ENCODE measurements around the gene CNTFR. TPM values are rescaled to one million over a fixed set of nuclear protein-coding genes. Genes with fewer than 3 reads are reported as not detected.

The CNTFR gene
- total and polyA plus RNA-seq, 2 experiments from 2014 or later, result 0.73 to 1.9 TPM

- Histone ChIP-seq H3K36me3 (ENCODE audit: insufficient read depth) (no peaks in the 10 kb centered on the region), H3K9me2 (ENCODE audit: insufficient read depth) (no peaks in the 10 kb centered on the region), H3F3A (replicated peaks; ENCODE audit: low read depth) (peaks cover 11% of the 10 kb centered on the region; the same call in 1 of the 2 replicates), H2AFZ (no peak overlapping the region), H3K4me2 (peak overlapping the region; percentile 90; the same call in 1 of the 2 replicates), H3K27ac (ENCODE audit: low read depth) (no peak overlapping the region), H3K27me3 (ENCODE audit: insufficient read depth) (peaks cover 55% of the 10 kb centered on the region), H3K79me2 (replicated peaks; ENCODE audit: insufficient read depth) (no peaks in the 10 kb centered on the region), H4K20me1 (replicated peaks; ENCODE audit: insufficient read depth) (peaks cover 7% of the 10 kb centered on the region; the same call in 1 of the 2 replicates), H3K4me3 (no peak overlapping the region), H3K4me1 (ENCODE audit: insufficient read depth) (peaks cover 48% of the 10 kb centered on the region)
- ATAC-seq (no peak), DNase-seq (ENCODE audit: low spot score) (no peak)
- Mint-ChIP-seq H3K27ac (no peak overlapping the region), H3K4me1 (peaks cover 56% of the 10 kb centered on the region), H3K4me3 (peak overlapping the region; percentile 0; the same call in 1 of the 3 replicates), H3K27me3 (ENCODE audit: insufficient read depth, low read depth, poor library complexity) (peaks cover 53% of the 10 kb centered on the region), H3K36me3 (ENCODE audit: low read depth) (no peaks in the 10 kb centered on the region), H3K9me3 (no peaks in the 10 kb centered on the region)
- TF ChIP-seq, protein P1, sequence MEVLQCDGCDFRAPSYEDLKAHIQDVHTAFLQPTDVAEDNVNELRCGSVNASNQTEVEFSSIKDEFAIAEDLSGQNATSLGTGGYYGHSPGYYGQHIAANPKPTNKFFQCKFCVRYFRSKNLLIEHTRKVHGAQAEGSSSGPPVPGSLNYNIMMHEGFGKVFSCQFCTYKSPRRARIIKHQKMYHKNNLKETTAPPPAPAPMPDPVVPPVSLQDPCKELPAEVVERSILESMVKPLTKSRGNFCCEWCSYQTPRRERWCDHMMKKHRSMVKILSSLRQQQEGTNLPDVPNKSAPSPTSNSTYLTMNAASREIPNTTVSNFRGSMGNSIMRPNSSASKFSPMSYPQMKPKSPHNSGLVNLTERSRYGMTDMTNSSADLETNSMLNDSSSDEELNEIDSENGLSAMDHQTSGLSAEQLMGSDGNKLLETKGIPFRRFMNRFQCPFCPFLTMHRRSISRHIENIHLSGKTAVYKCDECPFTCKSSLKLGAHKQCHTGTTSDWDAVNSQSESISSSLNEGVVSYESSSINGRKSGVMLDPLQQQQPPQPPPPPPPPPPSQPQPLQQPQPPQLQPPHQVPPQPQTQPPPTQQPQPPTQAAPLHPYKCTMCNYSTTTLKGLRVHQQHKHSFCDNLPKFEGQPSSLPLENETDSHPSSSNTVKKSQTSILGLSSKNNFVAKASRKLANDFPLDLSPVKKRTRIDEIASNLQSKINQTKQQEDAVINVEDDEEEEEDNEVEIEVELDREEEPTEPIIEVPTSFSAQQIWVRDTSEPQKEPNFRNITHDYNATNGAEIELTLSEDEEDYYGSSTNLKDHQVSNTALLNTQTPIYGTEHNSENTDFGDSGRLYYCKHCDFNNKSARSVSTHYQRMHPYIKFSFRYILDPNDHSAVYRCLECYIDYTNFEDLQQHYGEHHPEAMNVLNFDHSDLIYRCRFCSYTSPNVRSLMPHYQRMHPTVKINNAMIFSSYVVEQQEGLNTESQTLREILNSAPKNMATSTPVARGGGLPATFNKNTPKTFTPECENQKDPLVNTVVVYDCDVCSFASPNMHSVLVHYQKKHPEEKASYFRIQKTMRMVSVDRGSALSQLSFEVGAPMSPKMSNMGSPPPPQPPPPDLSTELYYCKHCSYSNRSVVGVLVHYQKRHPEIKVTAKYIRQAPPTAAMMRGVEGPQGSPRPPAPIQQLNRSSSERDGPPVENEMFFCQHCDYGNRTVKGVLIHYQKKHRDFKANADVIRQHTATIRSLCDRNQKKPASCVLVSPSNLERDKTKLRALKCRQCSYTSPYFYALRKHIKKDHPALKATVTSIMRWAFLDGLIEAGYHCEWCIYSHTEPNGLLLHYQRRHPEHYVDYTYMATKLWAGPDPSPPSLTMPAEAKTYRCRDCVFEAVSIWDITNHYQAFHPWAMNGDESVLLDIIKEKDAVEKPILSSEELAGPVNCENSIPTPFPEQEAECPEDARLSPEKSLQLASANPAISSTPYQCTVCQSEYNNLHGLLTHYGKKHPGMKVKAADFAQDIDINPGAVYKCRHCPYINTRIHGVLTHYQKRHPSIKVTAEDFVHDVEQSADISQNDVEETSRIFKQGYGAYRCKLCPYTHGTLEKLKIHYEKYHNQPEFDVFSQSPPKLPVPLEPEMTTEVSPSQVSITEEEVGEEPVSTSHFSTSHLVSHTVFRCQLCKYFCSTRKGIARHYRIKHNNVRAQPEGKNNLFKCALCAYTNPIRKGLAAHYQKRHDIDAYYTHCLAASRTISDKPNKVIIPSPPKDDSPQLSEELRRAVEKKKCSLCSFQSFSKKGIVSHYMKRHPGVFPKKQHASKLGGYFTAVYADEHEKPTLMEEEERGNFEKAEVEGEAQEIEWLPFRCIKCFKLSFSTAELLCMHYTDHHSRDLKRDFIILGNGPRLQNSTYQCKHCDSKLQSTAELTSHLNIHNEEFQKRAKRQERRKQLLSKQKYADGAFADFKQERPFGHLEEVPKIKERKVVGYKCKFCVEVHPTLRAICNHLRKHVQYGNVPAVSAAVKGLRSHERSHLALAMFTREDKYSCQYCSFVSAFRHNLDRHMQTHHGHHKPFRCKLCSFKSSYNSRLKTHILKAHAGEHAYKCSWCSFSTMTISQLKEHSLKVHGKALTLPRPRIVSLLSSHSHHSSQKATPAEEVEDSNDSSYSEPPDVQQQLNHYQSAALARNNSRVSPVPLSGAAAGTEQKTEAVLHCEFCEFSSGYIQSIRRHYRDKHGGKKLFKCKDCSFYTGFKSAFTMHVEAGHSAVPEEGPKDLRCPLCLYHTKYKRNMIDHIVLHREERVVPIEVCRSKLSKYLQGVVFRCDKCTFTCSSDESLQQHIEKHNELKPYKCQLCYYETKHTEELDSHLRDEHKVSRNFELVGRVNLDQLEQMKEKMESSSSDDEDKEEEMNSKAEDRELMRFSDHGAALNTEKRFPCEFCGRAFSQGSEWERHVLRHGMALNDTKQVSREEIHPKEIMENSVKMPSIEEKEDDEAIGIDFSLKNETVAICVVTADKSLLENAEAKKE (CRISPR knock-in tag; IDR thresholded peaks at IDR 0.05), result no peak
- no peak for TF ChIP-seq ETS1 (IDR thresholded peaks at IDR 0.05)
- no peak for TF ChIP-seq ZNF114 (CRISPR knock-in tag; IDR thresholded peaks at IDR 0.05)
Observed at GRCh38 chr9:34575862-34576596, 13.5 kb downstream of the CNTFR start.

GRCh38 chr9:34575241-34575640 is 14.3 kb downstream of the CNTFR start:
- H3K9me2 ChIP-seq (ENCODE audit: insufficient read depth), result no peaks in the 10 kb centered on the region
- H3K9me3 Mint-ChIP-seq, result no peaks in the 10 kb centered on the region
- no peak overlapping the region for H3K27ac ChIP-seq (ENCODE audit: low read depth)
- H3K27me3 ChIP-seq (ENCODE audit: insufficient read depth), result peaks cover 47% of the 10 kb centered on the region
- peaks cover 11% of the 10 kb centered on the region; the same call in 1 of the 2 replicates for H3F3A ChIP-seq (replicated peaks; ENCODE audit: low read depth)
- H3K4me2 ChIP-seq, result no peak overlapping the region
- no peak for ATAC-seq
- no peaks in the 10 kb centered on the region for H3K79me2 ChIP-seq (replicated peaks; ENCODE audit: insufficient read depth)
- no peak overlapping the region for H3K4me3 Mint-ChIP-seq
- no peak overlapping the region for H3K4me3 ChIP-seq
- no peaks in the 10 kb centered on the region for H3K36me3 ChIP-seq (ENCODE audit: insufficient read depth)
- peaks cover 7% of the 10 kb centered on the region; the same call in 1 of the 2 replicates for H4K20me1 ChIP-seq (replicated peaks; ENCODE audit: insufficient read depth)
- H3K4me1 Mint-ChIP-seq, result peaks cover 54% of the 10 kb centered on the region
- peaks cover 48% of the 10 kb centered on the region for H3K27me3 Mint-ChIP-seq (ENCODE audit: insufficient read depth, low read depth, poor library complexity)
- no peak overlapping the region for H2AFZ ChIP-seq
- H3K4me1 ChIP-seq (ENCODE audit: insufficient read depth), result peaks cover 43% of the 10 kb centered on the region
- no peak for DNase-seq (ENCODE audit: low spot score)
- no peaks in the 10 kb centered on the region for H3K36me3 Mint-ChIP-seq (ENCODE audit: low read depth)
- H3K27ac Mint-ChIP-seq, result no peak overlapping the region
- TF ChIP-seq ZNF114 (CRISPR knock-in tag; IDR thresholded peaks at IDR 0.05) (no peak), EZH2phosphoT487 (IDR thresholded peaks at IDR 0.05; ENCODE audit: unreplicated experiment) (no peak), POLR2AphosphoS5 (IDR thresholded peaks at IDR 0.05; ENCODE audit: low read depth) (no peak)

Data from GM23338 (cell line).